Colonic mucosa (tissue), 4 donors: ENCODE measurements around the gene MPL. TPM values are rescaled to one million over a fixed set of nuclear protein-coding genes. Genes with fewer than 3 reads are reported as not detected.

Source experiments
- DNase-seq: peaks from one replicate; pipeline ENCODE4 v3.0.0-alpha.2; 2020
- H3K27ac ChIP-seq: fragments of 200-600 bp; one replicate; pipeline ENCODE4 v1.8.0; 2021
- H3K27me3 ChIP-seq: fragments of 200-600 bp; one replicate; pipeline ENCODE4 v1.8.0; 2021
- H3K36me3 ChIP-seq: fragments of 200-600 bp; one replicate; pipeline ENCODE4 v1.8.0; 2021
- H3K4me1 ChIP-seq: fragments of 200-600 bp; one replicate; pipeline ENCODE4 v1.8.0; 2021; ENCODE audit warnings: mild to moderate bottlenecking
- H3K4me3 ChIP-seq: fragments of 200-600 bp; one replicate; pipeline ENCODE4 v1.8.0; 2021
- H3K9ac ChIP-seq, 2 donors: one replicate each; pipeline ENCODE4 v1.7.0; 2013; ENCODE audit warnings: control low read depth in 2 of 2, low read depth in 2 of 2, low read length in 2 of 2
- H3K9me3 ChIP-seq: fragments of 200-600 bp; one replicate; pipeline ENCODE4 v1.8.0; 2021
- CTCF ChIP-seq: fragments of 200-600 bp; IDR thresholded peaks from one replicate; pipeline ENCODE4 v1.8.0; 2022; ENCODE audit warnings: antibody characterized with exemption, mild to moderate bottlenecking
- intact Hi-C: fragments of 100-400 bp; cut with DNase I; formaldehyde crosslinking; loops from one replicate; pipeline ENCODE4 v1.14.1; 2022
- total RNA-seq, 2 donors: library from RNA; stranded (reverse); fragmentation: NEBNext Ultra II Directional in 1 of 2; extraction: Animal tissue kit (Norgen Biotek cat#: 25700) in 1 of 2; gene quantifications; one replicate each; pipeline ENCODE4 v1.2.1, GENCODE V29; 2021
- donor health status: healthy.
- donor health status: DM: no; HTN: no; CAD: no.
- donor health status: DM: no; HTN: no; CAD: no.

The MPL gene
- total RNA-seq, 2 donors from 2014 or later, result 0.12 TPM; not detected in 1

- DNase-seq, result peak; percentile 100
- peak within 1 kb of the TSS; percentile 65 for H3K4me3 ChIP-seq
- H3K4me1 ChIP-seq, result peaks cover 5% of the 10 kb centered on the region
- peak within 1 kb of the TSS; percentile 87 to 97 for H3K9ac ChIP-seq
- peak within 1 kb of the TSS; percentile 98 for H3K27ac ChIP-seq
- no peak for TF ChIP-seq CTCF
- H3K9me3 ChIP-seq, result no peaks in the 10 kb centered on the region
- peaks cover 15% of the 10 kb centered on the region for H3K36me3 ChIP-seq
- no peaks in the 10 kb centered on the region for H3K27me3 ChIP-seq
- intact Hi-C loops, result no loop called here
These were observed 21.4 kb downstream of the MPL start, which contains the start of gene CDC20 for GRCh38 chr1:43358746-43359693. Gene CDC20 (plus strand): TSS chr1:43358981. CDS start chr1:43359216, 235 bp downstream.

- peak overlapping the region; percentile 65 for H3K4me3 ChIP-seq
- no peak for DNase-seq
- H3K36me3 ChIP-seq, result peaks cover 20% of the 10 kb centered on the region
- TF ChIP-seq CTCF, result no peak
- peaks cover 5% of the 10 kb centered on the region for H3K4me1 ChIP-seq
- no peaks in the 10 kb centered on the region for H3K27me3 ChIP-seq
- intact Hi-C loops, result no loop called here
- H3K9me3 ChIP-seq, result no peaks in the 10 kb centered on the region
- no peak overlapping the region for H3K27ac ChIP-seq
- H3K9ac ChIP-seq, result peak overlapping the region; percentile 8 to 46
These were observed 22.1 kb downstream of the MPL start for GRCh38 chr1:43359696-43360095.

DNA sequence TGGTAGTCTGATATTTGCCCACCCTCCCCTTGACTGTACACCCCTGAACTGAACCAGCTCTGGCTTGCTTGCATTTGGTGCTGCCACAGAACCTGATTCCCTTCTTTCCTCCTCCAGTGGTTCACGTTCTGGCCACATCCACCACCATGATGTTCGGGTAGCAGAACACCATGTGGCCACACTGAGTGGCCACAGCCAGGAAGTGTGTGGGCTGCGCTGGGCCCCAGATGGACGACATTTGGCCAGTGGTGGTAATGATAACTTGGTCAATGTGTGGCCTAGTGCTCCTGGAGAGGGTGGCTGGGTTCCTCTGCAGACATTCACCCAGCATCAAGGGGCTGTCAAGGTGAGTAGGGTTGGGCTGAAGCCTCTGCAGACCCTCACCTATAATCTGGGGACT, 23.0 kb downstream of the MPL start:
- Histone ChIP-seq H3K4me3 (no peak overlapping the region), H3K36me3 (peaks cover 25% of the 10 kb centered on the region), H3K27me3 (no peaks in the 10 kb centered on the region), H3K27ac (no peak overlapping the region), H3K4me1 (peaks cover 10% of the 10 kb centered on the region), H3K9ac (peak overlapping the region in 1 of 2 donors; percentile 34), H3K9me3 (no peaks in the 10 kb centered on the region)
- DNase-seq, result no peak
- intact Hi-C loops, result no loop called here
- TF ChIP-seq CTCF, result no peak

- H3K36me3 ChIP-seq, result peaks cover 25% of the 10 kb centered on the region
- peaks cover 17% of the 10 kb centered on the region for H3K4me1 ChIP-seq
- no peak overlapping the region for H3K9ac ChIP-seq
- no peak overlapping the region for H3K27ac ChIP-seq
- H3K4me3 ChIP-seq, result no peak overlapping the region
- intact Hi-C loops, result no loop called here
- H3K9me3 ChIP-seq, result no peaks in the 10 kb centered on the region
- no peak for TF ChIP-seq CTCF
- H3K27me3 ChIP-seq, result no peaks in the 10 kb centered on the region
- DNase-seq, result peak; percentile 64
These were observed 25.8 kb downstream of the MPL start for GRCh38 chr1:43363283-43363934.

GRCh38 chr1:43363935-43364525, 26.4 kb downstream of the MPL start:
- Histone ChIP-seq H3K4me1 (peaks cover 16% of the 10 kb centered on the region), H3K27me3 (no peaks in the 10 kb centered on the region), H3K36me3 (peaks cover 25% of the 10 kb centered on the region), H3K9ac (no peak overlapping the region), H3K4me3 (no peak overlapping the region), H3K27ac (no peak overlapping the region), H3K9me3 (no peaks in the 10 kb centered on the region)
- intact Hi-C loops, result no loop called here
- TF ChIP-seq CTCF, result no peak
- DNase-seq, result no peak
